Measurements from ENCODE around the gene ALDH1A2. TPM values are rescaled to one million over a fixed set of nuclear protein-coding genes. Genes with fewer than 3 reads are reported as not detected.

Gene ALDH1A2
- total RNA-seq, 6 experiments from 2014 or later: not detected

DNA sequence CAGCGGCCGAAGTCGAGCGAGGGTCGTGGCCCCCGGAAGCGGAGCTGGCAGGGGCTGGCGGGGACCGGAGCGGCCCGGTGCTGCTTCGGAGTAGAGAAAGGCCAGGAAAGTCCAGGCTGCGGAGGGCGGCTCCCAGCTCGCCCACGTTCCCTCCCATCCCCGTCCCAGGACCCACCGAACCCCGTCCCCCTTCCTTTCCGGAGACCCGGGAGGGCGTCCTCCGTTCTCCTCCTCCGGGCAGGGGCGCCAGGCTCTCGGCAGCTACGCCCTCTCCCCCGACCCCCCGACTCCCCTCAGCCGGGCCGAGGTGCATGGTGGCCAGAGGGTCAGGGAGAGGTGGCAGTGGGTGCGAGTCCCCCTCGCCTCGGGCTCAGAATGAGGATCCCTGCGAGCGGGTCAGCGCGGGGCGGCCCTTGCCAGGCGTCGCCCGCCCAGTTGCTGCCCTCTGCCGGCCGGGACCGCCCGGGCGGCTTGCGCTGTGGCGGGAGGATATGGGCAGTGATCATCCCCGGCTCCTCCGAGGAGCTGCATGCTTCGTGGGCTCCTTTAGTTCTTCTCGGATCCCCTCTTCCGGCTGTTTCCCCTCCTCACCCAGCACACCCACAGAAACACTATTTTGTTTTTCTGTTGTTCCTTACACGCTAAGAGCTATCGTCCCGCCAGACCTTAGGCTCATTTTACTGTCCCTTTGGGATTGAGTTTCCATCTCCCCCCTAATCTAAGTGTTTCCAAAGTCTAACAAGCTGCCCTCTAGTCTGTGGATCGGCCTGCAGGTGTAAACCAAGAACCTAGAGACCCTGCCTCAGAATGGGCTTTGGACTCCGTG, 744 bp upstream of the ALDH1A2 start:
- H3K4me1 Mint-ChIP-seq (ENCODE audit: low read depth): no peaks in the 10 kb centered on the region
- peaks cover 22% of the 10 kb centered on the region for H3K27me3 Mint-ChIP-seq (ENCODE audit: insufficient read depth)
- H3K36me3 Mint-ChIP-seq (ENCODE audit: low read depth): no peaks in the 10 kb centered on the region
- peak; percentile 11 for DNase-seq
- H3K4me3 Mint-ChIP-seq: peak overlapping the region; percentile 11; the same call in 1 of the 2 replicates
- TF ChIP-seq, protein P1, sequence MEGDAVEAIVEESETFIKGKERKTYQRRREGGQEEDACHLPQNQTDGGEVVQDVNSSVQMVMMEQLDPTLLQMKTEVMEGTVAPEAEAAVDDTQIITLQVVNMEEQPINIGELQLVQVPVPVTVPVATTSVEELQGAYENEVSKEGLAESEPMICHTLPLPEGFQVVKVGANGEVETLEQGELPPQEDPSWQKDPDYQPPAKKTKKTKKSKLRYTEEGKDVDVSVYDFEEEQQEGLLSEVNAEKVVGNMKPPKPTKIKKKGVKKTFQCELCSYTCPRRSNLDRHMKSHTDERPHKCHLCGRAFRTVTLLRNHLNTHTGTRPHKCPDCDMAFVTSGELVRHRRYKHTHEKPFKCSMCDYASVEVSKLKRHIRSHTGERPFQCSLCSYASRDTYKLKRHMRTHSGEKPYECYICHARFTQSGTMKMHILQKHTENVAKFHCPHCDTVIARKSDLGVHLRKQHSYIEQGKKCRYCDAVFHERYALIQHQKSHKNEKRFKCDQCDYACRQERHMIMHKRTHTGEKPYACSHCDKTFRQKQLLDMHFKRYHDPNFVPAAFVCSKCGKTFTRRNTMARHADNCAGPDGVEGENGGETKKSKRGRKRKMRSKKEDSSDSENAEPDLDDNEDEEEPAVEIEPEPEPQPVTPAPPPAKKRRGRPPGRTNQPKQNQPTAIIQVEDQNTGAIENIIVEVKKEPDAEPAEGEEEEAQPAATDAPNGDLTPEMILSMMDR (IDR thresholded peaks at IDR 0.05): peak; percentile 89
- no peak overlapping the region for H3K27ac Mint-ChIP-seq
- H3K9me3 Mint-ChIP-seq: no peaks in the 10 kb centered on the region

DNA sequence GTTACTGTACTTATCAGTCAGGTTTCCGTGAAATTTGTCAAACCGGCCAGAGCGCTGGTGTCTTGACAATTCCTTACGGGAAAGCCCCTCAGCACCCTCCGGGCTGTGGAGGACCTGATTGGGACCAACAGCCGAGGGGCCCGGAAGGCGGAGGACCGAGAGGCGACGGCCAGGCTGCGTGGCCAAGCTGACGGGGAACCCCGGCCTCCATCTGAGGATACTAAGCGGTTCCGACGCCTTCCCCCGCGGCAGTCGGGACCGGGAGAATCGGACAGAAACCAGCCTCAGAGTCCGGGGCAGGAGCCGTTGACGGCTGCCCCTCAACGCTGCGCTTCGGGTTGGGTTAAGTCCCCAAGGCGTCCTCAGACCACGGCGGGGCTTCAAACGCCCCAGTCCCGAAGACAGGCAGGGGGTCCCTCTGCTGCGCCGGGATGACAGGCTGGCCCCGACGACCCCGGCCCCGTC, 499 bp downstream of the ALDH1A2 start:
- TF ChIP-seq, protein P1 (IDR thresholded peaks at IDR 0.05): no peak
- Mint-ChIP-seq H3K27me3 (ENCODE audit: insufficient read depth) (peaks cover 19% of the 10 kb centered on the region), H3K9me3 (no peaks in the 10 kb centered on the region), H3K4me1 (ENCODE audit: low read depth) (no peaks in the 10 kb centered on the region), H3K27ac (no peak overlapping the region), H3K36me3 (ENCODE audit: low read depth) (no peaks in the 10 kb centered on the region), H3K4me3 (no peak overlapping the region)
- no peak for DNase-seq

DNA sequence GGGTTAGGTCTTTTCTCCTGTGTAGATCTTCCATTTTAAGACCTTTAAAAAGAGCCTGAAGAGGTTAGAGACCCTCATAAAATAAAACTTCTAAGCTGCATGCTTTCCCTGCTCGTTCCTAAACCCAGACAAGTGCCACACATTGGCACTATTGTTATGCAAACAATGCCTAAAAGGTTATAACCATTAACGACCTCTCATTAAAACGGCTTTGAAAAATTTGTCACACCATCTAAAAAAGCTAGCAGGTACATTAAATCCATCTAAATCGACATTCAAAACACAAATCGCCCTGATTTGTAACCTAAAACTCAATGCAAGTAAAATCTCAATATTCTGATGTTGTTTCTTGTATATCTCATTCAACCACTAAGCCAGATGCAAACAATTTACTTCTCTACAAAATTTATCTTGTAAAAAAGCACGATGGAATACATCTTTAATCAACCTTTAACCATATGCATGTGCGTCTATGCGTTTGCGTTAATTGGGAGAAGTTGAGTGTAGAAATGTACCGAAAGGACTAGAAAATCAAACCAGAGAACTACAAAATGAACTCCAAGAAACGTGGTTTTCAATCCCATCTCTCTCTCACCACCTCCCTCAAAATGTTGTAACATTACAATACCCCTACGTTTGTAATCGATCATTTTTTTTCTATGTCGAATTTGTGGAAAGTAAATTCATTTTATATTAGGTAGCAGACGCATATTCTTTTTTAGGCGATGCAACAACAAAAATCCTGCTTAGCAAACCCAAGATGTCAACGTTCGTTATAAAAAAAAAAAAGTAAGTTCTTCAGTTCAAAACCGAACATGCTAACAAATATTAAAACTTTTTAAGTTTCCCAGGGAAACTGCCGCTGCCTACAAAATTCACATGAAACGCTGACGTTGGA, 1.2 kb downstream of the ALDH1A2 start:
- Mint-ChIP-seq H3K36me3 (ENCODE audit: low read depth) (no peaks in the 10 kb centered on the region), H3K4me1 (ENCODE audit: low read depth) (no peaks in the 10 kb centered on the region), H3K4me3 (no peak overlapping the region), H3K9me3 (no peaks in the 10 kb centered on the region), H3K27me3 (ENCODE audit: insufficient read depth) (peaks cover 19% of the 10 kb centered on the region), H3K27ac (no peak overlapping the region)
- TF ChIP-seq, protein P1 (IDR thresholded peaks at IDR 0.05): no peak
- no peak for DNase-seq

DNA sequence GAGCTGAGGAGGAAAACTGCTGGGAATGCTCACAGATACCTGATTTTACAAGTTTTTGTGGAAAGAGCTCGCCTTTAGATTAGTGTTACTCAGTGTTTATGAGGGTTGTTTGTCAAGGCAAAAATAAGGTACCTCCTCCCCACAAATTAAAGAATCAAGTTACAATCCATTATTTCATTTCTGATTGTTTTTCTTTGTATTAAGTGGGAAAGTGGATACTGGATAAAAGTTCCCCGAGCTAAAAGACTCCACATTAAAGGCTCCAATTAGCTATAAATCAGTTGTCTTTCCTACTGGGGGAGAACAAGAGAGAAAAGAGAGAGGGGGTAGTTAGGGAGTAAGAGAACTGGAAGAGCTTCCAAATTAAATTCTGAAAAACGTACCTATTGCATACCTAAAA, 1.9 kb downstream of the ALDH1A2 start:
- Mint-ChIP-seq H3K9me3 (no peaks in the 10 kb centered on the region), H3K36me3 (ENCODE audit: low read depth) (no peaks in the 10 kb centered on the region), H3K4me1 (ENCODE audit: low read depth) (no peaks in the 10 kb centered on the region), H3K4me3 (no peak overlapping the region), H3K27ac (no peak overlapping the region), H3K27me3 (ENCODE audit: insufficient read depth) (peaks cover 18% of the 10 kb centered on the region)
- TF ChIP-seq, protein P1 (IDR thresholded peaks at IDR 0.05): no peak
- DNase-seq: no peak

DNA sequence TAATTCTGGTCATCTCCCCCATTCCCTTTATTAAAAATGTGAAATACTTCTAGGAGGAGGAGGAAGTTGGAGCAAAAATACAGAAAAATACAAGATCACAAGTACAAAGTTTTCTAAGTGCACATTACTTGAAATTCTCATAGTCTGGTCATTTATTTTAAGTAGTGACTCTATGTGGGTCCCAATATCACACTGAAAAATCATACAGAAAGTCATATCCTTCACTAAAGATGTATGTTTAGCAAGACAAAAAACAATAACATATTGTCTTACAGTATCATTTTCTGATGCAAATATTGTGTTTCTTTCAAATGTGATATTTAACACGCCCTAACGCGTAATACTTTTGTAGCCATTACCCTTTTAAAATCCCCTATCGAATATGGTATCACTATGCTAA, 2.5 kb downstream of the ALDH1A2 start:
- TF ChIP-seq, protein P1 (IDR thresholded peaks at IDR 0.05): no peak
- H3K36me3 Mint-ChIP-seq (ENCODE audit: low read depth): no peaks in the 10 kb centered on the region
- H3K4me3 Mint-ChIP-seq: no peak overlapping the region
- no peaks in the 10 kb centered on the region for H3K9me3 Mint-ChIP-seq
- H3K27me3 Mint-ChIP-seq (ENCODE audit: insufficient read depth): peaks cover 15% of the 10 kb centered on the region; the same call in 1 of the 2 replicates
- no peak overlapping the region for H3K27ac Mint-ChIP-seq
- no peaks in the 10 kb centered on the region for H3K4me1 Mint-ChIP-seq (ENCODE audit: low read depth)
- DNase-seq: no peak

Data from HFFc6 (cell line).